Measurements from ENCODE around the gene SCN10A. TPM values are rescaled to one million over a fixed set of nuclear protein-coding genes. Genes with fewer than 3 reads are reported as not detected.

Gene SCN10A
- total RNA-seq, 1 experiment from 2014 or later: not detected

DNA sequence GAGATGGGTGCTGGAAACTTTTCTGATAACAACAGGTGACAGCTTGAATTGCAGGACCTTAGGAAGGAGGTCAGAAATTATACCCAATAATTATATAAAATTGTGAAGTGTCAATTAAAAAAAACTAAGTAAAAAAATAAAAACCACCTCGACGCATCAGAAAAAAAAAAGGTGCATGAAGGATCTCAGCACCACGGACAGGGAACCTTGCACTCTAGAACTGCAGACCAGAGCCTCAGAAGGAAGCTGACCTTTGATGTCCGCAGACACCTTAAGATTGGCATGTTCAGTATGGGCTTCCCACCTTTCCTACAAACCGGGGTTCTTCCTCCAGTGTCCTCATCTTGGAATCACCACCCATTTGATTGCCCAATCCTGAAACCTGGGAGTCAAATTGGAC, 60.9 kb downstream of the SCN10A start:
- Mint-ChIP-seq H3K9me3 (ENCODE audit: low read depth, unreplicated experiment) (no peaks in the 10 kb centered on the region), H3K4me1 (ENCODE audit: low read depth, unreplicated experiment) (no peaks in the 10 kb centered on the region), H3K27ac (ENCODE audit: unreplicated experiment) (no peak overlapping the region), H3K4me3 (ENCODE audit: low read depth, unreplicated experiment) (no peak overlapping the region), H3K27me3 (ENCODE audit: unreplicated experiment) (peaks cover 88% of the 10 kb centered on the region), H3K36me3 (ENCODE audit: insufficient read depth, unreplicated experiment) (no peaks in the 10 kb centered on the region)
- TF ChIP-seq, protein P1, sequence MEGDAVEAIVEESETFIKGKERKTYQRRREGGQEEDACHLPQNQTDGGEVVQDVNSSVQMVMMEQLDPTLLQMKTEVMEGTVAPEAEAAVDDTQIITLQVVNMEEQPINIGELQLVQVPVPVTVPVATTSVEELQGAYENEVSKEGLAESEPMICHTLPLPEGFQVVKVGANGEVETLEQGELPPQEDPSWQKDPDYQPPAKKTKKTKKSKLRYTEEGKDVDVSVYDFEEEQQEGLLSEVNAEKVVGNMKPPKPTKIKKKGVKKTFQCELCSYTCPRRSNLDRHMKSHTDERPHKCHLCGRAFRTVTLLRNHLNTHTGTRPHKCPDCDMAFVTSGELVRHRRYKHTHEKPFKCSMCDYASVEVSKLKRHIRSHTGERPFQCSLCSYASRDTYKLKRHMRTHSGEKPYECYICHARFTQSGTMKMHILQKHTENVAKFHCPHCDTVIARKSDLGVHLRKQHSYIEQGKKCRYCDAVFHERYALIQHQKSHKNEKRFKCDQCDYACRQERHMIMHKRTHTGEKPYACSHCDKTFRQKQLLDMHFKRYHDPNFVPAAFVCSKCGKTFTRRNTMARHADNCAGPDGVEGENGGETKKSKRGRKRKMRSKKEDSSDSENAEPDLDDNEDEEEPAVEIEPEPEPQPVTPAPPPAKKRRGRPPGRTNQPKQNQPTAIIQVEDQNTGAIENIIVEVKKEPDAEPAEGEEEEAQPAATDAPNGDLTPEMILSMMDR (IDR thresholded peaks at IDR 0.05; ENCODE audit: unreplicated experiment): no peak
- CTCF ChIA-PET: interaction anchor here (0.5 kb wide), 1 partner anchor 64 kb away, joined by 3 read pairs; no protein-coding TSS in a partner anchor
- DNase-seq: no peak
- intact Hi-C loops (cut with micrococcal nuclease; ENCODE audit: unreplicated experiment): no loop called here
- BruUV-seq (replicated peaks): no TSS peak

- no peaks in the 10 kb centered on the region for H3K9me3 Mint-ChIP-seq (ENCODE audit: low read depth, unreplicated experiment)
- no TSS peak for BruUV-seq (replicated peaks)
- no peak overlapping the region for H3K27ac Mint-ChIP-seq (ENCODE audit: unreplicated experiment)
- TF ChIP-seq, protein P1 (IDR thresholded peaks at IDR 0.05; ENCODE audit: unreplicated experiment): no peak
- CTCF ChIA-PET: no interaction called here
- DNase-seq: no peak
- H3K4me1 Mint-ChIP-seq (ENCODE audit: low read depth, unreplicated experiment): no peaks in the 10 kb centered on the region
- peaks cover 37% of the 10 kb centered on the region for H3K27me3 Mint-ChIP-seq (ENCODE audit: unreplicated experiment)
- H3K36me3 Mint-ChIP-seq (ENCODE audit: insufficient read depth, unreplicated experiment): no peaks in the 10 kb centered on the region
- H3K4me3 Mint-ChIP-seq (ENCODE audit: low read depth, unreplicated experiment): no peak overlapping the region
- intact Hi-C loops (cut with micrococcal nuclease; ENCODE audit: unreplicated experiment): no loop called here
Observed at GRCh38 chr3:38746641-38747040, 69.4 kb downstream of the SCN10A start.

GRCh38 chr3:38743043-38743442, 73.0 kb downstream of the SCN10A start:
- Mint-ChIP-seq H3K9me3 (ENCODE audit: low read depth, unreplicated experiment) (no peaks in the 10 kb centered on the region), H3K4me3 (ENCODE audit: low read depth, unreplicated experiment) (no peak overlapping the region), H3K27me3 (ENCODE audit: unreplicated experiment) (peaks cover 48% of the 10 kb centered on the region), H3K4me1 (ENCODE audit: low read depth, unreplicated experiment) (no peaks in the 10 kb centered on the region), H3K27ac (ENCODE audit: unreplicated experiment) (no peak overlapping the region), H3K36me3 (ENCODE audit: insufficient read depth, unreplicated experiment) (no peaks in the 10 kb centered on the region)
- TF ChIP-seq, protein P1 (IDR thresholded peaks at IDR 0.05; ENCODE audit: unreplicated experiment): no peak
- intact Hi-C loops (cut with micrococcal nuclease; ENCODE audit: unreplicated experiment): no loop called here
- no TSS peak for BruUV-seq (replicated peaks)
- DNase-seq: no peak
- CTCF ChIA-PET: no interaction called here

- H3K4me3 Mint-ChIP-seq (ENCODE audit: low read depth, unreplicated experiment): no peak overlapping the region
- no peak for DNase-seq
- no peaks in the 10 kb centered on the region for H3K9me3 Mint-ChIP-seq (ENCODE audit: low read depth, unreplicated experiment)
- no peak overlapping the region for H3K27ac Mint-ChIP-seq (ENCODE audit: unreplicated experiment)
- CTCF ChIA-PET: no interaction called here
- no peaks in the 10 kb centered on the region for H3K4me1 Mint-ChIP-seq (ENCODE audit: low read depth, unreplicated experiment)
- H3K27me3 Mint-ChIP-seq (ENCODE audit: unreplicated experiment): peaks cover 53% of the 10 kb centered on the region
- TF ChIP-seq, protein P1 (IDR thresholded peaks at IDR 0.05; ENCODE audit: unreplicated experiment): no peak
- no TSS peak for BruUV-seq (replicated peaks)
- no peaks in the 10 kb centered on the region for H3K36me3 Mint-ChIP-seq (ENCODE audit: insufficient read depth, unreplicated experiment)
- intact Hi-C loops (cut with micrococcal nuclease; ENCODE audit: unreplicated experiment): no loop called here
Observed at GRCh38 chr3:38742550-38742949, 73.5 kb downstream of the SCN10A start.

Measured in Calu3 (cell line).